ENCODE data around the gene CRADD. TPM values are rescaled to one million over a fixed set of nuclear protein-coding genes. Genes with fewer than 3 reads are reported as not detected.
A peak's percentile ranks its signal among the peaks of the same experiment; 100 is the strongest.

CRADD gene
- total and polyA plus RNA-seq, 2 donors (not counting 3 experiments of a cell fraction or from before 2014, with no cell fraction given) = 11.7 to 14.5 TPM

GRCh38 chr12:93740751-93741150 lies 63.6 kb downstream of the CRADD start:
- Histone ChIP-seq H4K20me1 (replicated peaks; ENCODE audit: control insufficient read depth, extremely low read depth, insufficient read depth, low read length) (no peaks in the 10 kb centered on the region), H3K36me3 (ENCODE audit: control insufficient read depth in 2 of 2, extremely low read depth in 1 of 2, insufficient read depth in 2 of 2, low read length in 2 of 2) (no peaks in the 10 kb centered on the region), H3K9me3 (replicated peaks; ENCODE audit: control insufficient read depth, insufficient read depth, low read length) (no peaks in the 10 kb centered on the region), H3K4me2 (ENCODE audit: insufficient read depth, low read length) (no peak overlapping the region), H3K4me3 (replicated peaks in 1 of 3; ENCODE audit: insufficient read depth in 1 of 3, low read depth in 1 of 3, low read length in 3 of 3) (no peak overlapping the region), H3K79me2 (ENCODE audit: control insufficient read depth, insufficient read depth, low read length) (no peaks in the 10 kb centered on the region), H3K9me1 (replicated peaks; ENCODE audit: control insufficient read depth, extremely low read depth, insufficient read depth, low read length) (no peaks in the 10 kb centered on the region), H2AFZ (ENCODE audit: low read depth, low read length) (no peak overlapping the region), H3K27ac (ENCODE audit: insufficient read depth, low read depth, low read length) (no peak overlapping the region), H3K27me3 (ENCODE audit: control insufficient read depth in 2 of 2, insufficient read depth in 2 of 2, low read length in 2 of 2) (no peaks in the 10 kb centered on the region), H3K4me1 (ENCODE audit: control insufficient read depth, extremely low read depth, insufficient read depth, low read length) (peaks cover 8% of the 10 kb centered on the region), H3K9ac (replicated peaks; ENCODE audit: extremely low read depth, insufficient read depth, low read length) (no peak overlapping the region)
- no TSS peak for BruUV-seq (replicated peaks)
- TF ChIP-seq MAX (IDR thresholded peaks at IDR 0.05; ENCODE audit: insufficient read depth, insufficient read length) = no peak
- no peak for TF ChIP-seq EZH2 (IDR thresholded peaks at IDR 0.05; ENCODE audit: borderline replicate concordance, low read depth, low read length, severe bottlenecking)
- no peak for TF ChIP-seq MYC (IDR thresholded peaks at IDR 0.05; ENCODE audit: low read depth, low read length)
- ChIA-PET CTCF (interaction anchor here (0.5 to 3.0 kb wide), 10 partner anchors 10 to 361 kb away, joined by 3 to 28 read pairs (median 8); no protein-coding TSS in a partner anchor), POLR2A (no interaction called here)
- intact Hi-C loops (cut with micrococcal nuclease) (no loop called here), dilution Hi-C loops (cut with MboI; ENCODE audit: extremely low pct_ligation_motif_present, low sequenced_read_pairs) (no loop called here)
- no peak for DNase-seq (ENCODE audit: low read depth, low spot score)
- FAIRE-seq = no peak

- no peaks in the 10 kb centered on the region for H3K36me3 ChIP-seq (ENCODE audit: control insufficient read depth in 2 of 2, extremely low read depth in 1 of 2, insufficient read depth in 2 of 2, low read length in 2 of 2)
- ChIA-PET CTCF (interaction anchor here (0.9 to 3.0 kb wide), 14 partner anchors 11 to 360 kb away, joined by 3 to 28 read pairs (median 6); partner anchors contain the start of gene SOCS2), POLR2A (no interaction called here)
- no peaks in the 10 kb centered on the region for H3K9me3 ChIP-seq (replicated peaks; ENCODE audit: control insufficient read depth, insufficient read depth, low read length)
- no peaks in the 10 kb centered on the region for H3K9me1 ChIP-seq (replicated peaks; ENCODE audit: control insufficient read depth, extremely low read depth, insufficient read depth, low read length)
- dilution Hi-C loops (cut with MboI; ENCODE audit: extremely low pct_ligation_motif_present, low sequenced_read_pairs) (no loop called here), intact Hi-C loops (cut with micrococcal nuclease) (loop anchor here (1.0 to 2.0 kb wide), 4 partner anchors 64 to 361 kb away; partner anchors contain the start of gene CRADD)
- peaks cover 8% of the 10 kb centered on the region for H3K4me1 ChIP-seq (ENCODE audit: control insufficient read depth, extremely low read depth, insufficient read depth, low read length)
- H3K4me3 ChIP-seq (replicated peaks in 1 of 3; ENCODE audit: insufficient read depth in 1 of 3, low read depth in 1 of 3, low read length in 3 of 3) = peak overlapping the region; percentile 10 to 82 (median 69)
- no peaks in the 10 kb centered on the region for H3K27me3 ChIP-seq (ENCODE audit: control insufficient read depth in 2 of 2, insufficient read depth in 2 of 2, low read length in 2 of 2)
- peak overlapping the region; percentile 66 for H3K4me2 ChIP-seq (ENCODE audit: insufficient read depth, low read length)
- no peak overlapping the region for H3K27ac ChIP-seq (ENCODE audit: insufficient read depth, low read depth, low read length)
- peak overlapping the region; percentile 74 for H2AFZ ChIP-seq (ENCODE audit: low read depth, low read length)
- DNase-seq (ENCODE audit: low read depth, low spot score) (no peak), FAIRE-seq (no peak)
- TF ChIP-seq FOS (IDR thresholded peaks at IDR 0.05; ENCODE audit: borderline replicate concordance, insufficient read depth, low read length) (no peak), POLR2A (IDR thresholded peaks at IDR 0.05; ENCODE audit: low read depth, low read length) (no peak), CTCF (IDR thresholded peaks at IDR 0.05; ENCODE audit: extremely low read depth in 1 of 2, insufficient read depth in 1 of 2, low read depth in 1 of 2, low read length in 2 of 2) (no peak), MAX (IDR thresholded peaks at IDR 0.05; ENCODE audit: insufficient read depth, insufficient read length) (no peak), JUN (IDR thresholded peaks at IDR 0.05; ENCODE audit: borderline replicate concordance, insufficient read depth, insufficient read length, low read depth) (no peak), EZH2 (IDR thresholded peaks at IDR 0.05; ENCODE audit: borderline replicate concordance, low read depth, low read length, severe bottlenecking) (no peak), POLR2AphosphoS5 (IDR thresholded peaks at IDR 0.05; ENCODE audit: insufficient read depth, low read depth, low read length) (no peak), MYC (IDR thresholded peaks at IDR 0.05; ENCODE audit: low read depth, low read length) (no peak), GATA2 (IDR thresholded peaks at IDR 0.05; ENCODE audit: insufficient read depth, insufficient read length, low read depth, low read length) (no peak)
- peak overlapping the region; percentile 40 for H3K9ac ChIP-seq (replicated peaks; ENCODE audit: extremely low read depth, insufficient read depth, low read length)
- no peaks in the 10 kb centered on the region for H3K79me2 ChIP-seq (ENCODE audit: control insufficient read depth, insufficient read depth, low read length)
- H4K20me1 ChIP-seq (replicated peaks; ENCODE audit: control insufficient read depth, extremely low read depth, insufficient read depth, low read length) = no peaks in the 10 kb centered on the region
- BruUV-seq (replicated peaks) = no TSS peak
Observed at GRCh38 chr12:93741659-93742109, 64.5 kb downstream of the CRADD start.
